ENCODE results near the gene ARMS2. TPM values are rescaled to one million over a fixed set of nuclear protein-coding genes. Genes with fewer than 3 reads are reported as not detected.

ARMS2 gene
- total RNA-seq, 1 donor: not detected

Small RNA genes lying within 50 kb of the gene (small RNA-seq; reads per million reads assigned to genes)
- not detected for gene MIR3941

Other genes with a start within 250 kb of the ARMS2 start
- not detected in 2 replicates for gene BTBD16, start 183.4 kb upstream of the ARMS2 start, total RNA-seq
- gene PLEKHA1, start 79.9 kb upstream of the ARMS2 start, total RNA-seq: 17.4 and 19.7 TPM in 2 replicates
- gene HTRA1, start 6.9 kb downstream of the ARMS2 start, total RNA-seq: 392 and 413 TPM in 2 replicates
- gene DMBT1, start 106.1 kb downstream of the ARMS2 start, total RNA-seq: under 0.01 and 0.29 TPM in 2 replicates
- gene C10orf120, start 245.2 kb downstream of the ARMS2 start, total RNA-seq: not detected in 2 replicates